Brain microvascular endothelial cell (primary cell): ENCODE data around the gene RASAL3.

Experiments
- DNase-seq: peaks from one replicate; pipeline ENCODE4 v3.0.0-alpha.2; 2020
- H3K27ac ChIP-seq: fragments of 250-450 bp; sonication (Bioruptor Pico); 2 replicates; pipeline ENCODE4 v1.5.1; 2020; ENCODE audit warnings: mild to moderate bottlenecking, moderate library complexity
- H3K27me3 ChIP-seq: fragments of 250-450 bp; sonication (Bioruptor Pico); replicated peaks from 2 replicates; pipeline ENCODE4 v1.5.1; 2020; ENCODE audit warnings: mild to moderate bottlenecking
- H3K36me3 ChIP-seq: fragments of 250-450 bp; sonication (Bioruptor Pico); replicated peaks from 2 replicates; pipeline ENCODE4 v1.5.1; 2020; ENCODE audit warnings: mild to moderate bottlenecking
- H3K4me3 ChIP-seq: 2 replicates; pipeline ENCODE4 v1.5.1; 2011; ENCODE audit warnings: low read depth, mild to moderate bottlenecking, control low read depth, low read length, moderate library complexity
- in situ Hi-C: cut with HindIII; loops from 2 replicates; pipeline ENCODE4 v1.10.0; 2017; ENCODE audit warnings: low sequenced_read_pairs, low pct_ligation_motif_present
- TF ChIP-seq, protein P1 (sequence below): IDR thresholded peaks from 2 replicates; pipeline ENCODE4 v1.5.1; 2011; ENCODE audit warnings: low read depth, mild to moderate bottlenecking, moderate library complexity, low read length, control low read depth, inconsistent platforms; ENCODE audit errors: missing control alignments

Gene RASAL3

DNA sequence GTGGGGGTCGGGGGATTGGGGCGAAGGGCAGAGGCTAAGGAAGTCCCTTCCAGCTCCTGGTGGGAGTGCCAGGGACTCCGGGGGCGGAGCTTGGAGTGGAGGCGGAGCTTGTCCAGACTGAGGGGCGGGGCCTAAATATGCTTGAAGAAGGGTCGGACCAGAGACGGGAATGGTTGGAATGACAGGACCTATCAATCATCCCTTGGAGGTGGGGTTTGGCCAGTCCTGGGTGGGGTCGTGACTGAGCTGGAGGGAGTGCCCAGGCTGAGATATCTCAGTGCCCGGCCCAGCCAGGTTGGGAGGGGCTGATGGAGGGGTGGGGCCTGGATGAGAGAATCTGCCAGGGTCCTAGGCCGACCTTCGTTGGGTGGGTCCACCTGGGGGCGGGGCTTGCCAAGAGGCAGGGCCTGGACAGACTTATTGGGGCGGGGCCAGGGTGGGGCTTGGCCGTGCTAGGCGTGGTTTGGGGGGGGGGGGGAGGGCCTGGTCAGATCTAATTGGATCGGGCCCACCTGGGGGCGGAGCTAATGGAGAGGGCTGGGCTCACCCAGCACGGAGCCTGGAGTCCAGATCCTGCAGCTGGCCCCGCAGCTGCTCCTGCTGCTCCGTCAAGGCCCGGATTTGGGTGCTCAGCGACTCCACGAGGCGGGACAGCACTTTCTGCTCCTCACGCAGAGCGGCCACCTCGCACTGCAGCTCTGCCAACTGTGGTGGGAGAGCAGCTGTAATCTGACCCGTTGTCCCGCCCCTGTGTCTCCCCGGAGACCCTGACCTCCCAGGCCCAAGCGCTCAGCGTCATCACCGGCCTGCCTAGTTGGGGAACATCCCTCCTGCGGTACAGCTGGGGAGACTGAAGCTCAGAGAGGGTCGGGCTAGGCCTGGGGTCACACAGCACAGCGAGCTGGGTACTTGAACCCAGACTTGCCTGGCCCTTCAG lies 12.0 kb downstream of the RASAL3 start:
- in situ Hi-C loops = no loop called here
- TF ChIP-seq, protein P1, sequence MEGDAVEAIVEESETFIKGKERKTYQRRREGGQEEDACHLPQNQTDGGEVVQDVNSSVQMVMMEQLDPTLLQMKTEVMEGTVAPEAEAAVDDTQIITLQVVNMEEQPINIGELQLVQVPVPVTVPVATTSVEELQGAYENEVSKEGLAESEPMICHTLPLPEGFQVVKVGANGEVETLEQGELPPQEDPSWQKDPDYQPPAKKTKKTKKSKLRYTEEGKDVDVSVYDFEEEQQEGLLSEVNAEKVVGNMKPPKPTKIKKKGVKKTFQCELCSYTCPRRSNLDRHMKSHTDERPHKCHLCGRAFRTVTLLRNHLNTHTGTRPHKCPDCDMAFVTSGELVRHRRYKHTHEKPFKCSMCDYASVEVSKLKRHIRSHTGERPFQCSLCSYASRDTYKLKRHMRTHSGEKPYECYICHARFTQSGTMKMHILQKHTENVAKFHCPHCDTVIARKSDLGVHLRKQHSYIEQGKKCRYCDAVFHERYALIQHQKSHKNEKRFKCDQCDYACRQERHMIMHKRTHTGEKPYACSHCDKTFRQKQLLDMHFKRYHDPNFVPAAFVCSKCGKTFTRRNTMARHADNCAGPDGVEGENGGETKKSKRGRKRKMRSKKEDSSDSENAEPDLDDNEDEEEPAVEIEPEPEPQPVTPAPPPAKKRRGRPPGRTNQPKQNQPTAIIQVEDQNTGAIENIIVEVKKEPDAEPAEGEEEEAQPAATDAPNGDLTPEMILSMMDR = no peak
- Histone ChIP-seq H3K4me3 (peak overlapping the region; percentile 49), H3K27ac (no peak overlapping the region), H3K27me3 (peaks cover 17% of the 10 kb centered on the region), H3K36me3 (no peaks in the 10 kb centered on the region)
- peak; percentile 79 for DNase-seq

DNA sequence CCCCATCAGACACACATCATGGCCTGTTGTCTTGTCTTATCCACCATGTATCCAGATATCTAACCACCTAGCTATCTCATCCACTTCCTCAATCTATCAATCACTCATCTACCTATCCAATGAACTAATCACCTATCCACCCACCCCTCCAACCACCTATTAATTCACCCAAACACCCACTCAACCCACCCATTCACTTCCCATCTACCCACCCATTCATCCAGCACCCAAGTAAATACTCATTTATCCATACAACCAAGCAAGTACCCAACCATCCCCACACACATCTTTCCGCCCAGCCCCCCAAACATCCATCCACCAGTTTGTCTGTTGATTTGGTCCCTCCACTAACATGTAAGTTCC lies 13.8 kb downstream of the RASAL3 start:
- Histone ChIP-seq H3K27me3 (no peaks in the 10 kb centered on the region), H3K27ac (no peak overlapping the region), H3K36me3 (no peaks in the 10 kb centered on the region), H3K4me3 (no peak overlapping the region)
- TF ChIP-seq, protein P1 = no peak
- no peak for DNase-seq
- in situ Hi-C loops = no loop called here

DNA sequence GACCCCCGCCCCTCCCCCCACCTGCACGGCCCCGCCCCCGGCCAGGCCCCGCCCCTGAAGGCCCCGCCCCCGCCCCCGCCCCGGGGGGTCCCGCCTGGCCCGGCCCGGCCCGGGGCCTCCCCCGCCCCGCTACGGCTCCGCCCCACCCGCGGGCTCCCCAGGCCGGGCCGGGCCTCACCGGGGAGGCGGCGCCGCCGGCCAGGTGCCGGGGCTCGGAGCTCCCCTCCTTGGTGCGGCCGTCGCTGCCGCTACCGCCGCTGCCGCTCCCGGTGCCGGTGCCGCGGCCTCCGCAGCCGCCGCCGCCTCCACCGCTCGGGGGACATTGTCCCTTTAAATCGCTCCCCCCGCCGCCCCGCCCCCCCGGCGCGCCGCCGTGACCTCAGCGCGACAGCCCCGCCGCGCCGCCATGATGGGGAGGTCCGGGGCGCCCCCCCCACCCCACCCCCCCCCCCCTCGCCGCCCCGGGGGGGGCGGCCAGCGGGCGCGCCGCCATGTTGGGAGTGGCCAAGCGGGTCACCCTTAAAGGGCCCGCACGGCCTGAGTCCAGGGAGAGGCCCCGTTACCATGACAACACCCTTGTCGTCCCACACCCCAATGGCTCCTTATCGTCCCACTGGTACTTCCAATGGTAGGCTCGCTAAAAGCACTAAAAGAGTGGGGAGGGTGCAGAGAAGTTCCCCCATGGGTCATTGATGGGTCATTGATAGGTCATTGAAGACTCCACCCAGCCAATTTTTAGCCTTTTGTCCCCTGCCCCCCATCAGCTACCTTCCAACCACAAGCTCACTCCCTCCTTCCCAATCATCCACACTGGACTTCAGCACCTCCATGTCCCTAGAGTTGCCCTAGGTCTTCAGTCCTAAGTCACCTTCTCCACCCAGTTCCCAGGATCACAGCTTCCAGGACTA lies 14.5 kb downstream of the RASAL3 start, which contains the start of gene WIZ:
Gene WIZ (minus strand): TSS at position 337 of the 908 bp plus-strand sequence. CDS start 1,649 bp downstream, outside the sequence.
- H3K27ac ChIP-seq = peak within 1 kb of the TSS; percentile 51
- TF ChIP-seq, protein P1 = no peak
- H3K27me3 ChIP-seq = no peaks in the 10 kb centered on the region

DNA sequence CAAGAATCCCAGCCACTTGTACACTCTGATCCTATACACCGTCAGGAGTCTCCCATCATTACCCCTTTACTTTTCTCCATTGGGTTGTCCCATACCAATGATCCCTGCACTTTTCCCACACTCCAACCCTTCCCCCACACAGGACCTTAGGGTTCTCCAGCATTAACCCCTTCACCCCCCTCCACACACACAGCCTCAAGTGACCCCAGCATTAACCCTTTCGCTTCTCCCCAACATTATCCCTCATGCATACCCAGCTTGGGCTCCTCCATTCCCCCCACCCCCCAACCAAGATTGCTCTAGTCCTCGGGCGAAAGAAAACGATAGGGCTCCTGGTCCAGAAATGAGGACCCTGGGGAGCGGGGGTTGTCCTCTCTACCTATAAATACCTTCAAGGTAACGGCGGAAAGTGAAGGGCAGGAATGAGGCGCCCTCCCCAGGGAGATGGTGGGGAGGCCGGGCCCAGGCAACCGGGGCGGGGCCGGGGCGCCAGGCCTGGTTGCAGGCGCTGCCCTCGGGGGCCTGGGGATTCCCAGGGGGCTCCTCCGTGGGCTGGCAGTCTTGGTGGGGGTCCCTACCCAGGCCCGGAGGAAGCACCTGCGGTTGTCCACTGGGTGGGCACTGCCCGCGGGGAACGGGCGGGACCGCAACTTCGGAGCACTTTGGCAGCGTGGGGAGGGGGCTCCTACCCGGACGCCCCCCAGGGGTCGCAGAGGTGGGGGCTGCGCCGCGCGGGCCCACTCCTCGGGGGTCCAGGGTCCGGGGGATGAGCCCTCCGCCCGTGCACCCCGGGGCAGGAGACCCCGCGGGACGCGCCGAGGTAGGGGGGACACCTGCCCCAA lies 15.3 kb downstream of the RASAL3 start:
- Histone ChIP-seq H3K27ac (no peak overlapping the region), H3K27me3 (no peaks in the 10 kb centered on the region), H3K36me3 (no peaks in the 10 kb centered on the region), H3K4me3 (peak overlapping the region; percentile 66)
- no peak for DNase-seq
- TF ChIP-seq, protein P1 = no peak
- in situ Hi-C loops = no loop called here

More for the DNA sequence above, 14.5 kb downstream of the RASAL3 start, which contains the start of gene WIZ:
- in situ Hi-C loops = no loop called here
- DNase-seq = peak; percentile 70
- Histone ChIP-seq H3K36me3 (no peaks in the 10 kb centered on the region), H3K4me3 (peak within 1 kb of the TSS; percentile 66)
